Measurements from ENCODE around the gene GJB1.

DNA sequence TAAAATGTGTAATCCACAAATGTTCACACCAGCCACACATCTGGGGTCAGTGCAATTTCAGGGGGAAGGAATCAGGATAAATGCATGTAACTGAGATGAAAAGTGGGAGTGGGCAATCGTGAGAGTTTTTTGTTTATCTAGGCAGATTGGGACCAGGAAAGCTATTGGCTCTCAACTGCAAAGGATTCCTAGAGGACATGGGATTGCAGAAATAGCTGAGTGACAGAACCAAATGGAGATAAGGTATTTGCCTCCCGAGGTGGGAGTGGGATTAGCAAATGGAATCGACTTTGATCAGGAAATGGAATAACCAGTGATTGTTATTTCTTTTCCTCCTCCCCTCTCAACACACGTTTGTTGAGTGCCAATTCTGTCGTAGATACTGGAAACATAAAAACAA, 38.9 kb upstream of the GJB1 start:
- TF ChIP-seq EZH2 (IDR thresholded peaks at IDR 0.05) (no peak), POLR2AphosphoS5 (IDR thresholded peaks at IDR 0.05; ENCODE audit: borderline replicate concordance, low read depth, low read length) (no peak), FOXP2 (optimal IDR thresholded peaks at IDR 0.05; ENCODE audit: control extremely low read depth, extremely low read length, insufficient read depth) (no peak)

Measured in SK-N-MC (cell line).